DND-41 (cell line): ENCODE data around the gene MTR.

Experiments
- ATAC-seq: fragments of 200-7000 bp; cut with Tn5 transposase; 3 replicates; pipeline ENCODE4 v1.9.1; 2021; ENCODE audit warnings: low read depth; ENCODE audit not compliant: insufficient read depth
- DNase-seq: peaks from one replicate; pipeline ENCODE4 v3.0.0-alpha.2; 2020
- H2AFZ ChIP-seq: 2 replicates; pipeline ENCODE4 v1.6.0; 2012; ENCODE audit warnings: low read depth, low read length
- H3K27ac ChIP-seq: 2 replicates; pipeline ENCODE4 v1.5.1; 2012; ENCODE audit warnings: low read length, inconsistent platforms
- H3K27me3 ChIP-seq: fragments of 200-600 bp; sonication (generic); 2 replicates; pipeline ENCODE4 v1.6.0; 2012; ENCODE audit warnings: low read length, mild to moderate bottlenecking, inconsistent platforms; ENCODE audit not compliant: insufficient read depth, poor library complexity
- H3K36me3 ChIP-seq: 2 replicates; pipeline ENCODE4 v1.5.1; 2012; ENCODE audit warnings: low read length, inconsistent platforms; ENCODE audit not compliant: insufficient read depth
- H3K4me1 ChIP-seq: 2 replicates; pipeline ENCODE4 v1.5.1; 2012; ENCODE audit warnings: mild to moderate bottlenecking, low read length; ENCODE audit not compliant: insufficient read depth
- H3K4me2 ChIP-seq: 2 replicates; pipeline ENCODE4 v1.6.0; 2012; ENCODE audit warnings: mild to moderate bottlenecking, moderate library complexity, low read length, inconsistent platforms; ENCODE audit not compliant: insufficient read depth
- H3K4me3 ChIP-seq, 2 experiments: fragments of 200-600 bp in 1 of 2; shearing (Covaris generic) in 1 of 2; 2 replicates each; pipeline ENCODE4 v1.5.1; 2012 to 2016; ENCODE audit warnings: inconsistent platforms in 2 of 2, low read length in 2 of 2, mild to moderate bottlenecking in 2 of 2, low read depth in 1 of 2, moderate library complexity in 1 of 2
- H3K79me2 ChIP-seq: 2 replicates; pipeline ENCODE4 v1.6.0; 2012; ENCODE audit warnings: low read length, inconsistent platforms; ENCODE audit not compliant: insufficient read depth
- H3K9ac ChIP-seq: 2 replicates; pipeline ENCODE4 v1.6.0; 2012; ENCODE audit warnings: low read depth, mild to moderate bottlenecking, inconsistent platforms, low read length, moderate library complexity
- H3K9me3 ChIP-seq: 2 replicates; pipeline ENCODE4 v1.5.1; 2012; ENCODE audit warnings: low read length, moderate library complexity, mild to moderate bottlenecking, inconsistent platforms; ENCODE audit not compliant: insufficient read depth, severe bottlenecking
- H4K20me1 ChIP-seq: 2 replicates; pipeline ENCODE4 v1.6.0; 2012; ENCODE audit warnings: low read length; ENCODE audit not compliant: insufficient read depth
- EZH2 ChIP-seq: IDR thresholded peaks from 3 replicates; pipeline ENCODE4 v1.6.1; 2012; ENCODE audit warnings: borderline replicate concordance, low read depth, mild to moderate bottlenecking, moderate library complexity, low read length, inconsistent platforms; ENCODE audit not compliant: severe bottlenecking

MTR gene

GRCh38 chr1:236953151-236953700, 158.1 kb downstream of the MTR start:
- no peak overlapping the region for H3K4me2 ChIP-seq
- no peak for DNase-seq
- H2AFZ ChIP-seq, result no peak overlapping the region
- TF ChIP-seq EZH2, result no peak
- H3K27ac ChIP-seq, result no peak overlapping the region
- H3K4me3 ChIP-seq, result no peak overlapping the region
- H3K9me3 ChIP-seq, result no peaks in the 10 kb centered on the region
- H3K36me3 ChIP-seq, result no peaks in the 10 kb centered on the region
- no peak for ATAC-seq
- H4K20me1 ChIP-seq, result no peaks in the 10 kb centered on the region
- H3K9ac ChIP-seq, result no peak overlapping the region
- no peaks in the 10 kb centered on the region for H3K4me1 ChIP-seq
- no peaks in the 10 kb centered on the region for H3K79me2 ChIP-seq
- no peaks in the 10 kb centered on the region for H3K27me3 ChIP-seq
